GM21825 (cell line): Measurements from ENCODE around the gene CLDN7.
"Not testable (repeated sequence)": the region's sequence is repeated elsewhere in the genome, so short reads cannot be mapped to it uniquely, and the experiment has no call there.

Experiments used
- ATAC-seq: cut with Tn5 transposase; IDR thresholded peaks from one replicate; pipeline ENCODE4 v1.9.1; 2021; ENCODE audit warnings: mild to moderate bottlenecking, moderate library complexity; ENCODE audit not compliant: unreplicated experiment

CLDN7 gene

DNA sequence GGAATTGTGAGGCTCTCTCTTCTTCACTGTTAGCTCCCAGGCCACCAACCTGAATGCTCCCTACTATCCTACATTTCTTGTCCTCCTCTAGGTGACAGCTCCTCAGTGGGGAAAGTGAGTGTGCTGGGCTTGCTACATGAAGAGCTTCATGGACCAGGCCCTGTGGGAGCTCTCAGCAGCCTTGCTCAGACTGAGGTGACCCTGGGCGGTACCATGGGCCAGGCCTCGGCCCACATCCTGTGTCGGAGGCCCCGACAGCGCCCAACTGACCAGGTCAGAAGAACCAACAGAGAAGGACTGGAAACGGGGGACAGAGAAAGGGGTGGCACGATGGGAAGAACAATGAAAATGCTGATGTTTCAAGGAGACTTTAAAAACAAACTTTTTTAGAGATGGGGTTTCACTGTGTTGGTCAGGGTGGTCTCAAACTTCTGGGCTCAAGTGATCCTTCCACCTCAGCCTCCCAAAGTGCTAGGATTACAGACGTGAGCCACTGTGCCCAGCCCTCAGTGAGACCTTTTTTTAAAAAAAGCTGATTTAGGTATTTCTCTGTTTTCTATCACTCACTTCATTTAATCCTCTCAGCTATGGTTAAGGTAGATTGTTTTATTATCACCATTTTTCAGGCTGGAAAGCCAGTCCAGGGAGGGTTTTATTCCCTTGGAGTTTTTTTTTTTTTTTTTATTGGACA lies 5.4 kb downstream of the CLDN7 start:
- no peak for ATAC-seq

DNA sequence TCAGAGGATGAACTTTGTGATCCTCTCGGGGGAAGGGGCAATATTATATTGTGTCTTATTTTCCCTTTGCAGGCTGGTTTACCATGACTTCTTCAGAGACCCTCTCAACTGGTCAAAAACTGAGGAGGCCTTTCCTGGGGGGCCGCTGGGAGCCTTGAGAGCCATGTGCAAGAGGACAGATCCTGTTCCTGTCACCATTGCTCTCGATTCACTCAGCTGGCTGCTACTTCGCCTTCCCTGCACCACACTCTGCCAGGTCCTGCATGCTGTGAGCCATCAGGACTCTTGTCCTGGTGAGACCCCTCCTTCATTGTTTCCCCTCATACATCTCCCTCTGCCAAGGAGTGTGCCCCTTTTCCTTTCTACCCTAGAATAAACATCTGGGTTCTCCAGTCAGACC lies 7.8 kb downstream of the CLDN7 start:
- ATAC-seq, result no peak

DNA sequence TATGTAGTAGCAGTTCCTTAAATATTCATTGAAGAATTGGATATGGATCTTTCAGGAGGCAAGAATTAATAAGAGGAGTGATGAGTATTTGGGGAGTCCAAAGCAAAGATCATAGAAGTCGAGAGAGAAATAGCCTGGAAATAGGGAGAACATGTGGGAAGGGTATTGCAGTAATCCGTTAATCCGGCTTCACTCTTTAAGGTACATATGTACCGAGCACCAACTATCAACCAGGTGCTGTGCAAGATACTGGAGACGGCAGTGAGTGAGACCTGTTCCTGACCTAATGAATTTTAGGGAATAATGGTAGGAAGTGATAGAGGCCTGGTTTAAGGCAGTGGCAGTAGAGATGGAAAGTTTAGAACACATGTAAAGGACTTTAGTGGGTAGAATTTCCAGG lies 9.2 kb downstream of the CLDN7 start:
- no peak for ATAC-seq

DNA sequence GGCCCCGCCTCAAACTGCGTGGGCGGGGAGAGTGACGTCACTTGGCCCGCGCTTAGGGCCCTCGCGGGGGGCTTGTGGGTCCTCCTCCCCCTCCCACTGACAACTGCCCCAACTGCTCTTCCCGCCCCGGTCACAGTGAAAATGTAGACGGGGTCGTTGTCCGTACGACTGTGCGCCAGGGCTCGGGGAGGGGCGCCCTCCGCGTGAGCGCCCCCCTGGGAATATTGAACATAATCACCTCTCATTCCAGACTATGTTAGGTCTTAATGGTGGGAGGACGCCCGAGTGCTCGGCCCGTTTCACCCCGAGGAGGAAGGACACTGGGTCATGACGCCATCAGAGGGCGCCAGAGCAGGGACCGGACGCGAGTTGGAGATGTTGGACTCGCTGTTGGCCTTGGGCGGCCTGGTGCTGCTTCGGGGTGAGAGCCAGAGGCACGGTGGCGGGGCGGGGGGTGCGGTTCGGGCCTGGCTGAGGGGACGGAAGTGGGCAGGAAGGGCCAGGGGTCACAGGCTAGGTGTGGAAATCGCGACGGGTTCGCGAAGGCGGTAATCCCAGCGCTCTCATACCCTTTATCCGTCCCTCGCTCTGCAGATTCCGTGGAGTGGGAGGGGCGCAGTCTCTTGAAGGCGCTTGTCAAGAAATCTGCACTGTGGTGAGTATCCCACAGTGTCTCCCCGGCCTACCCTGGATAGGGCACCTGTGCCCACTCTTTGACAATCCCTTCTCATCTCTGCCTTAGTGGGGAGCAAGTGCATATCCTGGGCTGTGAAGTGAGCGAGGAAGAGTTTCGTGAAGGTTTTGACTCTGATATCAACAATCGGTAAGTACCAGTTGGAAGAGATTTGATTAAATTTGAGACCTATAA lies 9.9 kb downstream of the CLDN7 start, which contains the start of gene ELP5:
TSS of gene ELP5 (plus strand) at position 40 of the 868 bp plus-strand sequence. CDS start at position 376, 336 bp downstream.
- ATAC-seq, result peak; percentile 42

DNA sequence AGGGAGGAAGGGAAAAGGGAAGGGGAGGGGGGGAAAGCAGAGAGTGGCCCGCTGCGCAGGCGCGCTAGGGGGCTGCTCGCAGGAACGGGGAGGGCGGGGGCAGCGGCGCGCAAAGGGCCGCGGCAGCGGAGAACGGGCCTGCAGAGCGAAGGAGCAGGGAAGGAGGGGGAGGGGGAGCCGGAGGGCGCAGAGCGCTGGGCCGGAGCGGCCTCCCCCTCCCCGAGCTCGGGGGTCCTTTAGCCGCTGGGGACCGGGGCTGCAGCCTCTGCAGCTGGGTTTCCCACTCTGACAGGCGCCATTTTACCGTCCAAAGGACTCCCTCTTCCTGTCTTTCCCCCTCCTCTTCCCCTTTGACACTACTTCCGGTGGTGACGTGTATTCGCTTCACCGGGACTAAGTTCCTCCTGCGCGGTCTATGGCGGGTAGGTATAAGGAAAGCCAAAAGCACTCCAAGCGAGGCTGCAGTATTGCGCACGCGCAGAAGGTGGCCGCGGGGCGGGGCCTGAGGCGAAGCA lies 10.6 kb downstream of the CLDN7 start, which contains the start of gene CTDNEP1:
TSS of gene CTDNEP1 (minus strand) at position 74 of the 515 bp plus-strand sequence. CDS start 438 bp downstream, outside the sequence.
- peak; percentile 80 for ATAC-seq

DNA sequence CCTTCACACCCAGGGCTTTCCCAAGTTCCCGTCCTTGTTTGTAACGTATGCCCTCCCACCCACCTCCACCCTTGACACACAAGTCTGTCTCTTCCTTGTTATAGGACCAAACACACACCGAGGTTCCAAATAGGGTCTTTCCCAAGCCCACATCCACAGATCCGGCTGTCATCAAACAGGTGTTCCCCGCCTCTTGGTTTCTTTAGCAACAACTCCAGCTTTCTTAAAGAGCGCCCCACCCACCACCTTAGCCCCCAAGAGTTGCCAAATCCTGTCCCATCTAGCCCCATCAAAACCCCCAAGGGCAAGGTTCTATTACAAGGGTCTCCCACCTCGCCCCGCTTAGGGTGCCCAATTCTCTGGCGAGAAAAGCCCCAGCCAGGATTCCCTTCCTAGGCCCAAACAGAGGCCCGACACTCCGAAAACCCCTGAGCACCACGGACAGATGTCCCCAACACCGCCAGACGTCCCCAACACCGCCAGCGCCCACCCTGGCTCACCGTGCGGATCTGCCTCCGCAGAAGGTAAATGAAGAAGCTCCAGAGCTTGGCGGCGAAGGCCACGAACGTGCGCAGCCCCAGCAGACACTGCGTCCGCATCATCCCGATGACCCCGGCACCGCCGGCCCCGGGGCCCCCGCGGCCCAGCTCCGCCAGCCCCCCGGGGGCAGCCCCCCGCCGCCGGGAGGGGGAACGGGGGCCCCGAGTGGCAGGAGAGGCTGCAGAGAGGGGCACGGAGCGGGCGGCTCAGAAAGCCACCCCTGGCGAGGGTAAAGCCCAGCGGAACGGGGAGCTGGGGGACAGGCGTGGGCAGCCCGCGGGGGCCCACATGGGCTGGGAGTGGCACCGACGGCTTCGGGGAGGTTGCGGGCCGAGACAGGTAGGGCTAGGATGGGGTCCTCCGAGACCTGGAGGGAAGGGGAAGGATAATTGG lies 11.3 kb downstream of the CLDN7 start:
- ATAC-seq, result peak; percentile 1

DNA sequence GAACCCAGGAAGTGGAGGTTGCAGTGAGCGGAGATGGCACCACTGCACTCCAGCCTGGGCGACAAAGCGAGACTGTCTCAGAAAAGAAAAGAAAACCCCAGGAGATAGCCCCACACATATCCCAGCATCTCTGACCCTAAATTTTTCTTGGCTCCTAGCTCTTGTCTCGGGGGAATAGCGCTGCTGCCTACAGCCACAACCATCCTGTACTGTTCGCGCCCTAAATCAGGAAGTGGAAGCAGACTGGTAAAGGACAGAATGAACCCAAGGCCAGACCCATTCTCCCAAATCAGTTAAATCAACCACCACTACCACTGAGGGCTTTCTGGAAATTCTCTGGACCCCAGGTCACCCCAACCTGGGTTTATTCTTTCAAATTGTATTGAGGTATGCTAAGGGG lies 12.4 kb downstream of the CLDN7 start:
- no peak for ATAC-seq

DNA sequence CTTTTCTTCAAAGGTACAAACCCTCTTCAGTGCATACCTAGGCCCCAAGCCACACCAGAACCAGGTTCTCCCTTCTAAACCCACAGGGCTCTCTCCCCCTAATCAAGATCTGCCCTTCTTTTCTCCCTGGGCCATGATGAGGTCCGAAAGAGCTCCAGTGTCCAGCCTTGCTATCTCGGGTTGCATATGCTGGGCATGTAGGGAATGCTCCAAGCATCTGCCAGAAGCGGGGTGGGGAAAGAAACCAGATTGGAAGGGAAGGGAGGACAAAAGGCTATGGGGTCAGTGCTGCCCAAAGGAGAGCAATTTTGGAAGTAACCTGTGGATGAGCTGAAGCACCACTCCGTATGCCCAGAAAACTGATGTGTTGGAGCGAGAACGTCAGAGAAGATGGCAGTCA lies 13.1 kb downstream of the CLDN7 start:
- no peak for ATAC-seq

DNA sequence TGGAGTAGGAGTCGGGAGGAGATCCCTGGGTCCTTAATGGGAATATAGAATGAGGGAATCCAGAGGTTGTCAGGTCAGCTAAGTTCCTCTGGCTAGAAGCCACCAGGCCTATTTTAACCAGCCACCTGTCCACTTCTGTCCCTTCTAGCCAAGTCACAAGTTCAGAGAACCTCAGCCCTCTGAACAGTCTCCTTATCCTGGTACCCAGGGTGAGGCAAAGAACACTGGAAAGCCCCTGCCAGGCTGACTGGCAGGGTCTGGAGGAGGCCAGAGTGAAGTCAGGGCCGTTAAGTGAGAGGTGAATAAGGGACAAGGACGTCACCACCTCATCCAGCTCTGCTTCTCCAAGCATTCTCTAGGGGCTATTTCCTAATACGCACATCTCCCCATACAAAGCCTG lies 13.5 kb downstream of the CLDN7 start:
- ATAC-seq, result no peak

DNA sequence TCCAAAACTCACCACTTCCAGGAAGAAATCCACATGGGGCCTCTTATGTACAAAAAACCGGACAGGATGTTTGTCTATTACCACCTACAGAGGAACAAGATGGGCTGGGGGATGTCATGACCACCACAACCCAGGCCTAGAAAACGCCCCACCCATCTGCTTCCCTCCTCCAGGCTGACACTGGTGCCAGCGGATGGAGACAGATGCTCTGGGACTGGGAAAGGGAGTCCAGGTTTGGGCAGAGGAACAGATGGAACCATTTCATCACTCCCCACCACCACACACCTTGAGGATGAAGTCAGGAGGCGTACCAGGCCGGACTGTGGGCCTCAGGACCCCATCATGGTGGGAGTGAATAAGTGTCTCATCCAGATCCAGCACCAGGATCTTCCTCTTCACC lies 15.5 kb downstream of the CLDN7 start:
- ATAC-seq, result no peak

DNA sequence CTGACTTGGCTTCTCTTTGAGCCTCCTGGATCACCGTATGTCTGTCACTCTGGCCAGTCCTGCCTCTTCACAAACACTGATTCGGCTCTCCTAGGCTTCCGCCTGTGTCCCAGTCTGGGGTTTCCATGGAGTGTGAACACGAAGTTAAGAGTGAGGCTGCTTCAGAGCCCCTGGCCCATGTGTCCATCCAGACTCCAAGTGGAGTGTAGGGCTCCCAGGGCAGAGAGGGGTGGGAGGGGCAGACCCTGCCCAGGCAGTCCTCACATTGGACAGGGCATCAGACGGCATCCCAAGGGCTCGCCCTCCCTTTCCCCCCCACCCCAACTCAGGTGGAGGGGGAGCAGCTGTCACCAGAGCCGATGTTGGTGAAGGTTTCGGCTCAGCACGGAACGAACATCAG lies 18.4 kb downstream of the CLDN7 start:
- not testable (repeated sequence) for ATAC-seq

DNA sequence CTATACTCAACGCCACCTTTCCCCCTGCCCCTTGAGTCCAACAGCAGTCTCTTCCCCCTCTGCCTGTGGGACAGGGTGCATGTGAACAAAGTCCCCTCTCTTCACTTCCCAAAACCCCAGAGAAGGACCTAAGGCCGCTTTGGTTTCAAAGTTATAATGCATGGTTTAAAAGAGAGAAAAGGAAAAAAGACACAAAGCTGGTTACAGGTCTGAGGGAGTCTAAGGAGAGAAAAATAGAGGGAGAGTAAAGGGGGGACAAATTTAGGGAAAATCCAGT lies 18.9 kb downstream of the CLDN7 start:
- ATAC-seq, result no peak

DNA sequence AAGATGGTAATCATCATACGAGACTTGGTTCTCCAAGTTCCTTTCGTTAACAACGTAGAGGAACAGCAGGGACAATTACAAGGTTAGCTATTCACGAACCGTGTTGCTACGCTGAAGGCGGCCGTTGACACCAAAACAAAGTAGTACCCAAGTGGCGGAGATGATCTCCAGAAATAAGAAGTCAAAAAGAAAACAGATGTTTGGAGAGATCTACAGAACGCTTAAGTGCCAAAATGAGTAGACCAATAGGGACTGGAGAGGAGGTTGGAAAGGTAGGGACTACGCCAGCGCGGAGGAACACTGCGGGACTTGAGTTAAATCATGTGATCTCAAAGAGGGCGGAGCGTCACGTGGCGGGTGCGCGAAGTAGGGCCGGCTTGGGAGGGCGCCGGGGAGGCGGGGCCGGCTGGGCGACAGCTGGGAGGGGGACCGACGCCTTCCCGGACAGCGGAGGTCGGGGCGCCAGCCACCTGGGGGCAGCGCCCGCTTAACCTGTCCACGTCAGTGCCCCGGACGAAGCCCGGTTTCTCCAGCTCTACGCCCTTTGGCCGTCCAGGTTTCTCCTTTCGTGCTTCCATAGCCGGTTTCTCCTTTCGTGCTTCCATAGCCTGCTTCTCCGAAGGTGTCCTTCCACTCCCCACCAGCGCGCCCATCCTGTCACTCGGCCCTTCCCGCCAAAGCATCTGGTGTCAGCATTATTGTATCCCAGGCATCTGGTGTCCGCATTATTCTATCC lies 19.4 kb downstream of the CLDN7 start:
- peak; percentile 37 for ATAC-seq

DNA sequence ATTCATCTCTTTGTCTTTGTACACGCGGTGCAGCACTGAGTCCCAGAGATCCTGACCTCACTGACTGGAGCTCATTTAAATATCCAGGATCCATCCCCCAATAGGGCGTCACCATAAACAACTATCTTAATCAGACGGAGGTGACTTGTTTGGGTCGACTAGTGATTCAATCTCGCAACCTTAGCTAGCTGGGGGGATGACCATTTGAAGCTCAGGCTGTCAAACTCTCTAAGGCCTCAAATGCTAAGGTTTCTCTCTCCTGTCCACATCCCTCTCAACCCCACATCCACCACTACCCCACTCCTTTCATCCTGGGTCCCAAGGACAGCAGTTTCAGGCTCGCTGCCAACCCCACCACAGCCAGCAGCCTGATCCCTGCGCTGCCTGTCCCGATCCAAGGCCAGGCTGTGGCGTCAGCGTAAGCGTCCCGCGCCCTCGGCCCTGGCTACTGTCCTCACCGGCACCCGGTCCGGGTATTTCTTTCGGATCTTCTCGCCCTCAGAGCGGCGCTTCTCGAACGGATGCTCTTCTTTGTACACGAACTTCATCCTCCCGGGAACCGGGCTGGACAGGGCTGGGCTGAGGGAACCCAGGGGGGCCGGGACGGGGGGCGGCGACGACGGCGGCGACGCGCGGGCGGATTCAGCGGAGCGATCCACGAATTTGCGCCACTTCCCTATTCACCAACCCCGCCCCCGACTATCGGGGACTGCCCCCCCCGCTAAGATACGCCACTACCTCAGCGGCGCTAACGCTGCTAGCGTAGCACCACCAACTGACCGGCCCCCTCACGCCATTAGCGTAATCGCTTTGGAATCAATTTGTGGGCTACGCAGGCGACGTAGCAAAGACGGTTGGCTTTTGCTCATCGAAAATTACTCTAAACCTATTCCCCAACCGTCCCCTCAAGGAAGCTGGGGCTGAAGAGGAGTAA lies 20.2 kb downstream of the CLDN7 start, which contains the start of gene GABARAP:
TSS of gene GABARAP (minus strand) at position 667 of the 934 bp plus-strand sequence. CDS start at position 548, 119 bp downstream.
- peak; percentile 28 for ATAC-seq

DNA sequence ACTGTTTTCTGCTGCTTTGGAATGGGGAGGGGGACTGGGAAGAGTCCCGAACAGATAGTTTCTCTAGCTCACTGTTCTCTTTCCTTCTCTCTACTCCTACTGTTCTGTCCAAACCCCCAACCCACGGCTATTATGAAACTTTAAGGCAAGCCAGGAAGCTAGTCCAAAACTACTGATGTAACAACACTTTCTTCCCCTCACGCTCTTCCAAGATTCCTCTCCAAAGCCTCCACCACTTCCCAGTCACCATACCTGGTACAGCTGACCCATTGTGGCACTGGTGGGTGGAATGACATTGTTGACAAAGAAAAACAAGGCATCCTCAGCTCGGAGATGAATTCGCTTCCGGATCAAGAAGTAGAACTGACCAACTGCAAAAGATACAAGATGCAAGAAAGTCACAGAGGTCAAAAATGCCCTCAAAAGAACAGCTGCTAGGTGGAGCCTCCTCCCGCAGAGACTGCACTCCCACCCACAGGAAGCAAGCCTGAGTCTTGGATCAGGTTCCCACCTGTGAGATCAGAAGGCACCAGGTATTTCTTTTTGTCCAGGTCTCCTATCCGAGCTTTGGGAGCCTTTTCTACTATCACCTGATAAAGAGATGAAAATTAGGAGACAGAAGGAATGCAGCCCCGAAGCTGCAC lies 21.1 kb downstream of the CLDN7 start:
- ATAC-seq, result no peak

DNA sequence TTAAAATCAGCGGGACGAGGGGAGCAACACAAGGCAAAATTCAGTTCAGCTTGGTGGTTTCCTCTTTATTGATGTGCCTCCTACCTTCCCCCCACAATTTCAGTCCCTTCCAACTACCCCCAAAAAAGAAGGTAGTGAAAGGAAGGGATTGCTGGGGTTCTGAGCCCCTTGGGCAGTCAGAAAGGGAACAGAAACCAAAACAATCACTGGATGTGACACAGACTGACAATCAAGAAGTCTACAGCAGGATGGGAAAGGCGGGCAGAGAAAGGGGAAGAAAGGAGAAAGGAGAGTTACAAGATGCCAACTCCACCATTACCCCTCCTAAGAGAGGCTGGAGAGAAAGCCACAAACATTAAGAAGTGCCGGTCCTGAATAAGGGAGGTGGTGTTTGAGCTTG lies 21.9 kb downstream of the CLDN7 start:
- ATAC-seq, result no peak

DNA sequence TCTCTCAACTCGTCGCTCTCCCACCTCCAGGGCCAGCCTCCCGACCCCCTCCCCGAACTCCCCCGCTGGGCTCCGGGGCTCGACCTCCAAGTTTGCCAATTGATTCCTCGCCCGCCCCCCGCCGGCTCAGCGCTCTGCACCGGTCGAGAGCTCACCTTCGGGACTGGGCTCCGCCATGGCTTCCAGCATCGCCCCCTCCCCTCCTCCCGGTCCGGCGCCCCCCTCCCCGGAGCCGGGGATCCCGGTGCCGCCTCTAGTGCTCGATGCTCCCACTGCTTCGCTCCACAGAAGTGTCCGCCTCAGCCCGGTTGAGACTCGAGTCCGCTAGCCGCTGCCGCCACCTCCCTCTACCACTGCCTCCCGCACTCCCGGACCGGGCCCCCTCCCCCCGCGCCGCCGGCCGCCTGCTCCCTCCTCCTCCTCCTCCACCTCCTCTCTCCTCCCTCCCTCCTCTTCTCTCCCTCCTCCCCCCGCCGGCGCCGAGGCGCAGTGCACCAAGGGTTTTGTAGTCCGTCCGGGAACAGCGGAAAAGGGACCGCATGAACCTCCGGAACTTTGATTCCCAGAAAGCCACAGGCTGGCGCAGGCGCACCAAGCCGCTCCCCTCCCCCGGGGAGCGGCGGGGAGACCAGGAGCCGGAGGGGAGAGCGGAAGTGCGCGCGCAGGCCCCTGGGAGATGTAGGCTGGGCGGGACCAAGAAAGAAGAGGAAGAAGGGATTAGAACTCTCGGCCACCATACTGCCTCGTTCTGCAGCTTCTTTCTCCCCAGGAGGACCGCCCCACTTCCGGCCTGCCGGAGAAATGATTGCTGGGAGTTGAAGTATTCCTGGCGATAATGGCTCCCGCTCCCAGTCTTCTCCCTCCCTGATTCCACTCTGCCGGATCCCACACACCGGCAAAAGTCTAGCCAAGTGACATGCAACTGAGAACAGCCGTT lies 22.9 kb downstream of the CLDN7 start, which contains the start of gene PHF23:
TSS of gene PHF23 (minus strand) at position 367 of the 937 bp plus-strand sequence. CDS start at position 189, 178 bp downstream.
- peak; percentile 39 for ATAC-seq
